Astrocyte (in vitro differentiated cells and primary cell): Measurements from ENCODE around the gene SAMM50. TPM values are rescaled to one million over a fixed set of nuclear protein-coding genes. Genes with fewer than 3 reads are reported as not detected.

Experiments used
- DNase-seq: peaks from one replicate; pipeline ENCODE4 v3.0.0-alpha.2; 2010; ENCODE audit warnings: low read depth
- FAIRE-seq: peaks from 2 replicates; lab custom pipeline; 2011; peaks lifted over from hg19 to GRCh38; lab: Jason Lieb, UNC
- H2AFZ ChIP-seq: 2 replicates; pipeline ENCODE4 v1.6.0; 2012; ENCODE audit warnings: low read depth, low read length, inconsistent platforms
- H3K27ac ChIP-seq: 2 replicates; pipeline ENCODE4 v1.5.1; 2011; ENCODE audit warnings: low read depth, low read length, inconsistent platforms
- H3K27me3 ChIP-seq: 2 replicates; pipeline ENCODE4 v1.6.0; 2011; ENCODE audit warnings: low read length, inconsistent platforms; ENCODE audit not compliant: insufficient read depth
- H3K36me3 ChIP-seq: 2 replicates; pipeline ENCODE4 v1.5.1; 2011; ENCODE audit warnings: low read length, inconsistent platforms; ENCODE audit not compliant: insufficient read depth
- H3K4me1 ChIP-seq: 2 replicates; pipeline ENCODE4 v1.5.1; 2011; ENCODE audit warnings: low read length, inconsistent platforms; ENCODE audit not compliant: insufficient read depth
- H3K4me2 ChIP-seq: 2 replicates; pipeline ENCODE4 v1.6.0; 2012; ENCODE audit warnings: low read length, inconsistent platforms
- H3K4me3 ChIP-seq: 2 replicates; pipeline ENCODE4 v1.5.1; 2011; ENCODE audit warnings: low read depth, mild to moderate bottlenecking, low read length, inconsistent platforms; ENCODE audit not compliant: insufficient read depth
- H3K79me2 ChIP-seq: 2 replicates; pipeline ENCODE4 v1.6.0; 2012; ENCODE audit warnings: mild to moderate bottlenecking, low read length, inconsistent platforms; ENCODE audit not compliant: insufficient read depth
- H3K9ac ChIP-seq: 2 replicates; pipeline ENCODE4 v1.6.0; 2012; ENCODE audit warnings: mild to moderate bottlenecking, low read length, inconsistent platforms
- H3K9me3 ChIP-seq: 2 replicates; pipeline ENCODE4 v1.5.1; 2012; ENCODE audit warnings: low read depth, mild to moderate bottlenecking, low read length, inconsistent platforms; ENCODE audit not compliant: insufficient read depth
- H4K20me1 ChIP-seq: 2 replicates; pipeline ENCODE4 v1.6.0; 2012; ENCODE audit warnings: low read length, inconsistent platforms; ENCODE audit not compliant: insufficient read depth
- H3K27ac Mint-ChIP-seq: one replicate; pipeline ENCODE4 v1.8.0; 2021; ENCODE audit warnings: mild to moderate bottlenecking, mixed read lengths; ENCODE audit not compliant: unreplicated experiment
- H3K27me3 Mint-ChIP-seq: one replicate; pipeline ENCODE4 v1.8.0; 2021; ENCODE audit warnings: low read depth, mixed read lengths; ENCODE audit not compliant: unreplicated experiment
- H3K36me3 Mint-ChIP-seq: one replicate; pipeline ENCODE4 v1.8.0; 2021; ENCODE audit warnings: low read depth, mixed read lengths; ENCODE audit not compliant: unreplicated experiment
- H3K4me1 Mint-ChIP-seq: one replicate; pipeline ENCODE4 v1.8.0; 2021; ENCODE audit warnings: low read depth, mixed read lengths; ENCODE audit not compliant: unreplicated experiment
- H3K4me3 Mint-ChIP-seq: one replicate; pipeline ENCODE4 v1.8.0; 2021; ENCODE audit warnings: mild to moderate bottlenecking, moderate library complexity, mixed read lengths; ENCODE audit not compliant: unreplicated experiment
- H3K9me3 Mint-ChIP-seq: one replicate; pipeline ENCODE4 v1.8.0; 2021; ENCODE audit warnings: mild to moderate bottlenecking, mixed read lengths; ENCODE audit not compliant: unreplicated experiment
- CTCF ChIP-seq: IDR thresholded peaks from 2 replicates; pipeline ENCODE4 v1.5.1; 2011; ENCODE audit warnings: low read depth, mild to moderate bottlenecking, inconsistent platforms, low read length, moderate library complexity; ENCODE audit not compliant: insufficient read depth
- EZH2 ChIP-seq: IDR thresholded peaks from 2 replicates; pipeline ENCODE4 v1.6.1; 2012; ENCODE audit warnings: mild to moderate bottlenecking, low read length, inconsistent platforms; ENCODE audit not compliant: insufficient read depth
- total RNA-seq: library from RNA; stranded (reverse); gene quantifications from 2 replicates; pipeline ENCODE4 v1.2.1, GENCODE V29; 2021

Gene SAMM50
- total RNA-seq, 1 donor from 2014 or later = 63.4 TPM

DNA sequence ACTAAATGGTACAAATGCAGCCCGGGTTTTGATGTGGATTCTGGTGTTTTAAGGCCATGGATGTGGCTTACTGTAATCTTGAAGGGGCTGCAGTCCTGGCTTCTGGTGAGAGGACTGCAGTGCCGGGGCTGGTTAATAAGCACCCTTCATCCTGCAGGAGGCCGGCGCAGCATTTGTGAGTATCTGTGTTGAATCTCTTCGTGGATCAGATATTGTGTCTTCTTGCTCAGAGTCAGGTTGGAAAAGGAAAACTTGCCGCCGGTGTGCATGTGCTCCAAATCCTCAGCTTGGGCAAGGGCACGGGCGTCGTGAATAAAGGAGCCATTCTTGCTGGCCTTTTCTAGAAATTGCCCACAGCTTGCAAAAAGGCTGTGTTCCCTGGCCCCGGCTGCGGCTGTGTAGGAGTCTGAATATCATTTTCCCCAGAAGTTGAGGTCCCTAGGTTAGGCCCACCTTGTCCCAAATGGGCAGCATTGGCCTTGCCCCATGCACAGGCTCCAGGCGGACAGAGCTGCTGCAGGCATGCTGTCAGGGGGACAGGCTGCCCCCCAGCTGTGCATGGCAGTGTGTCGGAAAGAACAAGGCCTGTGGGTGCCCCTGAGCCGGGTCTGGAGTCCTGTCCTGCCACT lies 39.9 kb downstream of the SAMM50 start:
- Mint-ChIP-seq H3K36me3 (peaks cover 18% of the 10 kb centered on the region), H3K9me3 (no peaks in the 10 kb centered on the region), H3K27me3 (no peaks in the 10 kb centered on the region), H3K4me1 (no peaks in the 10 kb centered on the region), H3K4me3 (no peak overlapping the region), H3K27ac (no peak overlapping the region)
- Histone ChIP-seq H3K27me3 (no peaks in the 10 kb centered on the region), H3K36me3 (peaks cover 16% of the 10 kb centered on the region), H3K27ac (no peak overlapping the region), H2AFZ (no peak overlapping the region), H3K4me2 (no peak overlapping the region), H4K20me1 (peaks cover 45% of the 10 kb centered on the region), H3K9me3 (no peaks in the 10 kb centered on the region), H3K4me1 (peaks cover 9% of the 10 kb centered on the region), H3K4me3 (no peak overlapping the region), H3K79me2 (peaks cover 5% of the 10 kb centered on the region), H3K9ac (no peak overlapping the region)
- no peak for DNase-seq
- TF ChIP-seq EZH2 = no peak
- no peak for FAIRE-seq

- H3K4me3 Mint-ChIP-seq = no peak overlapping the region
- H3K79me2 ChIP-seq = peaks cover 5% of the 10 kb centered on the region
- H3K27ac Mint-ChIP-seq = no peak overlapping the region
- no peak overlapping the region for H3K27ac ChIP-seq
- H3K4me1 ChIP-seq = peaks cover 9% of the 10 kb centered on the region
- H3K36me3 ChIP-seq = peaks cover 10% of the 10 kb centered on the region
- H2AFZ ChIP-seq = no peak overlapping the region
- no peaks in the 10 kb centered on the region for H3K27me3 Mint-ChIP-seq
- FAIRE-seq (no peak), DNase-seq (no peak)
- H3K36me3 Mint-ChIP-seq = peaks cover 18% of the 10 kb centered on the region
- peaks cover 45% of the 10 kb centered on the region for H4K20me1 ChIP-seq
- no peak for TF ChIP-seq EZH2
- TF ChIP-seq CTCF = no peak
- no peaks in the 10 kb centered on the region for H3K9me3 Mint-ChIP-seq
- no peaks in the 10 kb centered on the region for H3K9me3 ChIP-seq
- no peak overlapping the region for H3K4me3 ChIP-seq
- H3K4me2 ChIP-seq = no peak overlapping the region
- H3K4me1 Mint-ChIP-seq = no peaks in the 10 kb centered on the region
- H3K9ac ChIP-seq = no peak overlapping the region
- no peaks in the 10 kb centered on the region for H3K27me3 ChIP-seq
Observed at GRCh38 chr22:43995798-43996169, 40.5 kb downstream of the SAMM50 start.

- Mint-ChIP-seq H3K27me3 (no peaks in the 10 kb centered on the region), H3K9me3 (no peaks in the 10 kb centered on the region), H3K27ac (no peak overlapping the region), H3K4me1 (no peaks in the 10 kb centered on the region), H3K36me3 (peaks cover 18% of the 10 kb centered on the region), H3K4me3 (no peak overlapping the region)
- Histone ChIP-seq H3K9ac (no peak overlapping the region), H3K4me1 (peaks cover 9% of the 10 kb centered on the region), H3K36me3 (peaks cover 10% of the 10 kb centered on the region), H2AFZ (no peak overlapping the region), H3K9me3 (no peaks in the 10 kb centered on the region), H3K4me2 (no peak overlapping the region), H3K27ac (no peak overlapping the region), H3K27me3 (no peaks in the 10 kb centered on the region), H3K79me2 (peaks cover 5% of the 10 kb centered on the region), H4K20me1 (peaks cover 45% of the 10 kb centered on the region), H3K4me3 (no peak overlapping the region)
- no peak for DNase-seq
- TF ChIP-seq EZH2 (no peak), CTCF (no peak)
- FAIRE-seq = no peak
Observed at GRCh38 chr22:43996170-43996980, 41.1 kb downstream of the SAMM50 start.
